Panc1 (cell line): Measurements from ENCODE around the gene RNASEH1. TPM values are rescaled to one million over a fixed set of nuclear protein-coding genes. Genes with fewer than 3 reads are reported as not detected.

Experiments used
- ATAC-seq: fragments of 200-7000 bp; cut with Tn5 transposase; 2 replicates; pipeline ENCODE4 v1.9.1; 2020; ENCODE audit warnings: mild to moderate bottlenecking, moderate library complexity
- BruUV-seq: library from RNA; stranded (reverse); fragments of 400-500 nt; replicated peaks from 2 replicates; lab custom pipeline; 2021; lab: Mats Ljungman, UMichigan
- CTCF ChIA-PET: fragments of 300-600 bp; sonication (Branson Sonifier 250); formaldehyde crosslinking; loops from one replicate; lab custom pipeline; 2022; ENCODE audit warnings: antibody characterized with exemption; lab: Charles Lee
- POLR2A ChIA-PET: fragments of 300-600 bp; sonication (Branson Sonifier 250); formaldehyde crosslinking; loops from one replicate; lab custom pipeline; 2022; ENCODE audit warnings: antibody characterized with exemption; lab: Charles Lee
- DNase-seq: peaks from one replicate; pipeline ENCODE4 v3.0.0-alpha.2; 2010; ENCODE audit warnings: low read depth, low spot score
- H3K27ac ChIP-seq: 2 replicates; pipeline ENCODE4 v1.5.1; 2011; ENCODE audit warnings: mild to moderate bottlenecking, low read length, inconsistent platforms
- H3K27me3 ChIP-seq: fragments of 200-500 bp; sonication (Bioruptor generic); 2 replicates; pipeline ENCODE4 v1.6.0; 2014; ENCODE audit warnings: low read length, inconsistent platforms; ENCODE audit not compliant: control insufficient read depth, insufficient read depth
- H3K36me3 ChIP-seq: fragments of 200-500 bp; sonication (Bioruptor generic); 2 replicates; pipeline ENCODE4 v1.5.1; 2014; ENCODE audit warnings: inconsistent platforms, mild to moderate bottlenecking, low read length, moderate library complexity; ENCODE audit not compliant: control insufficient read depth, insufficient read depth
- H3K4me1 ChIP-seq: 2 replicates; pipeline ENCODE4 v1.5.1; 2011; ENCODE audit warnings: inconsistent platforms, mild to moderate bottlenecking, low read length, moderate library complexity; ENCODE audit not compliant: control insufficient read depth, insufficient read depth
- H3K4me3 ChIP-seq, 2 experiments: 2 replicates each; pipeline ENCODE4 v1.5.1; 2011 to 2012; ENCODE audit warnings: low read depth in 2 of 2, low read length in 2 of 2, mild to moderate bottlenecking in 2 of 2, inconsistent platforms in 1 of 2, moderate library complexity in 1 of 2
- H3K9me3 ChIP-seq: fragments of 200-500 bp; sonication (Bioruptor generic); 2 replicates; pipeline ENCODE4 v1.5.1; 2014; ENCODE audit warnings: low read depth, mild to moderate bottlenecking, inconsistent platforms, low read length, moderate library complexity; ENCODE audit not compliant: control insufficient read depth, insufficient read depth
- CTCF ChIP-seq: fragments of 450-650 bp; IDR thresholded peaks from 2 replicates; pipeline ENCODE4 v1.5.1; 2017; ENCODE audit warnings: mild to moderate bottlenecking
- POLR2AphosphoS5 ChIP-seq: IDR thresholded peaks from 2 replicates; pipeline ENCODE4 v1.6.1; 2012; ENCODE audit warnings: mild to moderate bottlenecking, low read depth, low read length, moderate library complexity
- REST ChIP-seq, 2 experiments: IDR thresholded peaks; 2 replicates each; pipeline ENCODE4 v1.6.1; 2011 to 2012; ENCODE audit warnings: low read depth in 2 of 2, control low read depth in 1 of 2, low read length in 1 of 2, mild to moderate bottlenecking in 1 of 2, moderate library complexity in 1 of 2; ENCODE audit not compliant: insufficient read depth in 1 of 2
- SIN3A ChIP-seq: IDR thresholded peaks from 2 replicates; pipeline ENCODE4 v1.6.1; 2012; ENCODE audit warnings: low read depth, mild to moderate bottlenecking, low read length, moderate library complexity, borderline replicate concordance; ENCODE audit not compliant: insufficient read depth
- TCF7L2 ChIP-seq: IDR thresholded peaks from 2 replicates; pipeline ENCODE4 v1.6.1; 2011; ENCODE audit warnings: mild to moderate bottlenecking, low read depth, low read length, inconsistent platforms
- in situ Hi-C: cut with HindIII; loops from 2 replicates; pipeline ENCODE4 v1.10.0; 2016; ENCODE audit warnings: low sequenced_read_pairs, low pct_unique_long_range_greater_than_20kb
- intact Hi-C: fragments of 100-400 bp; cut with micrococcal nuclease; formaldehyde crosslinking; loops from one replicate; pipeline ENCODE4 v1.10.0; 2022; ENCODE audit not compliant: unreplicated experiment
- total RNA-seq: library from RNA; stranded (reverse); gene quantifications from one replicate; pipeline ENCODE4 v1.2.1, GENCODE V29; 2021; ENCODE audit not compliant: unreplicated experiment

Gene RNASEH1
- total RNA-seq, 1 experiment from 2014 or later = 43.7 TPM

- in situ Hi-C loops = no loop called here
Measured at GRCh38 chr2:3534251-3534814, 23.8 kb downstream of the RNASEH1 start.

GRCh38 chr2:3533836-3534235, 24.3 kb downstream of the RNASEH1 start:
- Histone ChIP-seq H3K9me3 (no peaks in the 10 kb centered on the region), H3K27ac (no peak overlapping the region), H3K36me3 (no peaks in the 10 kb centered on the region), H3K4me1 (peaks cover 18% of the 10 kb centered on the region), H3K27me3 (no peaks in the 10 kb centered on the region), H3K4me3 (no peak overlapping the region)
- no TSS peak for BruUV-seq
- DNase-seq (no peak), ATAC-seq (no peak)
- ChIA-PET CTCF (no interaction called here), POLR2A (no interaction called here)
- in situ Hi-C loops (no loop called here), intact Hi-C loops (no loop called here)
- TF ChIP-seq REST (IDR thresholded peaks at IDR 0.05; ENCODE audit: insufficient read depth in 1 of 2, low read depth in 2 of 2, low read length in 1 of 2) (no peak), POLR2AphosphoS5 (no peak), SIN3A (no peak), TCF7L2 (no peak), CTCF (no peak)

More at GRCh38 chr2:3534251-3534814, 23.8 kb downstream of the RNASEH1 start:
- H3K9me3 ChIP-seq = no peaks in the 10 kb centered on the region
- peaks cover 18% of the 10 kb centered on the region for H3K4me1 ChIP-seq
- CTCF ChIA-PET = no interaction called here
- no peak overlapping the region for H3K27ac ChIP-seq
- no peak overlapping the region for H3K4me3 ChIP-seq
- no peak for TF ChIP-seq POLR2AphosphoS5
- TF ChIP-seq SIN3A = no peak
- no peak for TF ChIP-seq TCF7L2
- DNase-seq (no peak), ATAC-seq (no peak)
- intact Hi-C loops = no loop called here
- BruUV-seq = no TSS peak
- POLR2A ChIA-PET = no interaction called here
- no peaks in the 10 kb centered on the region for H3K36me3 ChIP-seq
- H3K27me3 ChIP-seq = no peaks in the 10 kb centered on the region

GRCh38 chr2:3532941-3533340, 25.2 kb downstream of the RNASEH1 start:
- in situ Hi-C loops (no loop called here), intact Hi-C loops (no loop called here)
- POLR2A ChIA-PET = no interaction called here
- ATAC-seq (no peak), DNase-seq (no peak)
- Histone ChIP-seq H3K9me3 (no peaks in the 10 kb centered on the region), H3K4me3 (no peak overlapping the region), H3K4me1 (peaks cover 18% of the 10 kb centered on the region), H3K36me3 (no peaks in the 10 kb centered on the region), H3K27me3 (no peaks in the 10 kb centered on the region), H3K27ac (no peak overlapping the region)
- BruUV-seq = no TSS peak
- no peak for TF ChIP-seq REST (IDR thresholded peaks at IDR 0.05; ENCODE audit: insufficient read depth in 1 of 2, low read depth in 2 of 2, low read length in 1 of 2)
- no peak for TF ChIP-seq SIN3A
- no peak for TF ChIP-seq CTCF
- TF ChIP-seq TCF7L2 = no peak
- CTCF ChIA-PET = no interaction called here
